GM18511 (cell line): ENCODE results near the gene CD34.
"Not testable (repeated sequence)": the region's sequence is repeated elsewhere in the genome, so short reads cannot be mapped to it uniquely, and the experiment has no call there.

ENCODE experiments used
- ATAC-seq: cut with Tn5 transposase; IDR thresholded peaks from one replicate; pipeline ENCODE4 v1.9.1; 2021; ENCODE audit warnings: mild to moderate bottlenecking, moderate library complexity; ENCODE audit not compliant: unreplicated experiment

The CD34 gene

GRCh38 chr1:207933205-207933800 is 22.4 kb upstream of the CD34 start:
- ATAC-seq, result no peak

- no peak for ATAC-seq
These were observed 16.1 kb upstream of the CD34 start for GRCh38 chr1:207926984-207927383.

- ATAC-seq, result not testable (repeated sequence)
These were observed 15.0 kb upstream of the CD34 start for GRCh38 chr1:207925969-207926368.

- ATAC-seq, result no peak
These were observed 14.3 kb upstream of the CD34 start for GRCh38 chr1:207925210-207925609.

- no peak for ATAC-seq
These were observed 12.6 kb upstream of the CD34 start for GRCh38 chr1:207923561-207923960.

GRCh38 chr1:207923121-207923520 is 12.2 kb upstream of the CD34 start:
- ATAC-seq, result no peak

- no peak for ATAC-seq
These were observed 11.6 kb upstream of the CD34 start for GRCh38 chr1:207922554-207922953.

GRCh38 chr1:207921321-207921720 is 10.4 kb upstream of the CD34 start:
- ATAC-seq, result no peak

- ATAC-seq, result no peak
These were observed 9.6 kb upstream of the CD34 start for GRCh38 chr1:207920444-207921021.

- ATAC-seq, result no peak
These were observed 8.7 kb upstream of the CD34 start for GRCh38 chr1:207919523-207920170.

- no peak for ATAC-seq
These were observed 7.7 kb upstream of the CD34 start for GRCh38 chr1:207918581-207918980.

- no peak for ATAC-seq
These were observed 7.1 kb upstream of the CD34 start for GRCh38 chr1:207918011-207918410.

- ATAC-seq, result no peak
These were observed 6.2 kb upstream of the CD34 start for GRCh38 chr1:207917080-207917479.

GRCh38 chr1:207913951-207914350 is 3.0 kb upstream of the CD34 start:
- no peak for ATAC-seq

GRCh38 chr1:207911856-207912760 is 1.2 kb upstream of the CD34 start:
- no peak for ATAC-seq

GRCh38 chr1:207909687-207910086 is 1.2 kb downstream of the CD34 start:
- ATAC-seq, result no peak

GRCh38 chr1:207908107-207908734 is 2.7 kb downstream of the CD34 start:
- ATAC-seq, result no peak

GRCh38 chr1:207904391-207904790 is 6.5 kb downstream of the CD34 start:
- ATAC-seq, result no peak

GRCh38 chr1:207903767-207904166 is 7.2 kb downstream of the CD34 start:
- ATAC-seq, result no peak

- ATAC-seq, result no peak
These were observed 7.9 kb downstream of the CD34 start for GRCh38 chr1:207903053-207903452.

- no peak for ATAC-seq
These were observed 8.4 kb downstream of the CD34 start for GRCh38 chr1:207902566-207902965.
